ENCODE results near the gene CDC42SE2.
"Not testable (repeated sequence)": the region's sequence is repeated elsewhere in the genome, so short reads cannot be mapped to it uniquely, and the experiment has no call there.

Gene CDC42SE2

GRCh38 chr5:131276072-131276471, 12.2 kb downstream of the CDC42SE2 start:
- no peak for DNase-seq (ENCODE audit: low read depth, low spot score)
- no peak overlapping the region for H3K27ac ChIP-seq

- peak overlapping the region; percentile 35 for H3K27ac ChIP-seq
- DNase-seq (ENCODE audit: low read depth, low spot score) = no peak
Observed at GRCh38 chr5:131277447-131277846, 13.6 kb downstream of the CDC42SE2 start.

GRCh38 chr5:131277875-131278740, 14.3 kb downstream of the CDC42SE2 start:
- no peak for DNase-seq (ENCODE audit: low read depth, low spot score)
- H3K27ac ChIP-seq = peak overlapping the region; percentile 35

- DNase-seq (ENCODE audit: low read depth, low spot score) = not testable (repeated sequence)
Observed at GRCh38 chr5:131278741-131279124, 14.9 kb downstream of the CDC42SE2 start.

GRCh38 chr5:131279204-131279603, 15.4 kb downstream of the CDC42SE2 start:
- H3K27ac ChIP-seq = no peak overlapping the region
- DNase-seq (ENCODE audit: low read depth, low spot score) = no peak

More at GRCh38 chr5:131278741-131279124, 14.9 kb downstream of the CDC42SE2 start:
- not testable (repeated sequence) for H3K27ac ChIP-seq

GRCh38 chr5:131280417-131280816, 16.6 kb downstream of the CDC42SE2 start:
- DNase-seq (ENCODE audit: low read depth, low spot score) = no peak
- peak overlapping the region; percentile 82 for H3K27ac ChIP-seq

- no peak for DNase-seq (ENCODE audit: low read depth, low spot score)
- peak overlapping the region; percentile 82 for H3K27ac ChIP-seq
Observed at GRCh38 chr5:131281133-131281867, 17.4 kb downstream of the CDC42SE2 start.

- peak overlapping the region; percentile 82 for H3K27ac ChIP-seq
Observed at GRCh38 chr5:131281868-131282234, 18.0 kb downstream of the CDC42SE2 start.

GRCh38 chr5:131282235-131282634, 18.4 kb downstream of the CDC42SE2 start:
- peak overlapping the region; percentile 82 for H3K27ac ChIP-seq
- peak; percentile 22 for DNase-seq (ENCODE audit: low read depth, low spot score)

More at GRCh38 chr5:131281868-131282234, 18.0 kb downstream of the CDC42SE2 start:
- no peak for DNase-seq (ENCODE audit: low read depth, low spot score)

- DNase-seq (ENCODE audit: low read depth, low spot score) = no peak
- no peak overlapping the region for H3K27ac ChIP-seq
Observed at GRCh38 chr5:131285703-131286399, 22.0 kb downstream of the CDC42SE2 start.

- no peak for DNase-seq (ENCODE audit: low read depth, low spot score)
- no peak overlapping the region for H3K27ac ChIP-seq
Observed at GRCh38 chr5:131286400-131286715, 22.5 kb downstream of the CDC42SE2 start.

- no peak overlapping the region for H3K27ac ChIP-seq
- no peak for DNase-seq (ENCODE audit: low read depth, low spot score)
Observed at GRCh38 chr5:131288328-131288727, 24.5 kb downstream of the CDC42SE2 start.

- DNase-seq (ENCODE audit: low read depth, low spot score) = no peak
- no peak overlapping the region for H3K27ac ChIP-seq
Observed at GRCh38 chr5:131289738-131290137, 25.9 kb downstream of the CDC42SE2 start.

- no peak for DNase-seq (ENCODE audit: low read depth, low spot score)
- no peak overlapping the region for H3K27ac ChIP-seq
Observed at GRCh38 chr5:131296213-131296672, 32.4 kb downstream of the CDC42SE2 start.

GRCh38 chr5:131297886-131298285, 34.0 kb downstream of the CDC42SE2 start:
- H3K27ac ChIP-seq = no peak overlapping the region
- no peak for DNase-seq (ENCODE audit: low read depth, low spot score)

- DNase-seq (ENCODE audit: low read depth, low spot score) = no peak
- H3K27ac ChIP-seq = no peak overlapping the region
Observed at GRCh38 chr5:131299465-131299864, 35.6 kb downstream of the CDC42SE2 start.

- peak overlapping the region; percentile 87 for H3K27ac ChIP-seq
- peak; percentile 52 for DNase-seq (ENCODE audit: low read depth, low spot score)
Observed at GRCh38 chr5:131302506-131302905, 38.7 kb downstream of the CDC42SE2 start.

- H3K27ac ChIP-seq = peak overlapping the region; percentile 87
- DNase-seq (ENCODE audit: low read depth, low spot score) = no peak
Observed at GRCh38 chr5:131303537-131303936, 39.7 kb downstream of the CDC42SE2 start.

GRCh38 chr5:131304414-131304813, 40.6 kb downstream of the CDC42SE2 start:
- H3K27ac ChIP-seq = peak overlapping the region; percentile 87
- no peak for DNase-seq (ENCODE audit: low read depth, low spot score)

- DNase-seq (ENCODE audit: low read depth, low spot score) = no peak
- H3K27ac ChIP-seq = peak overlapping the region; percentile 87
Observed at GRCh38 chr5:131305138-131305689, 41.4 kb downstream of the CDC42SE2 start.
